Cortex of kidney (tissue), 1 donor: ENCODE measurements around the gene YWHAE.
"Not testable (repeated sequence)": the region's sequence is repeated elsewhere in the genome, so short reads cannot be mapped to it uniquely, and the experiment has no call there.

Experiments used
- DNase-seq: peaks from one replicate; lab custom pipeline; 2025; lab: John Stamatoyannopoulos, UW

YWHAE gene

DNA sequence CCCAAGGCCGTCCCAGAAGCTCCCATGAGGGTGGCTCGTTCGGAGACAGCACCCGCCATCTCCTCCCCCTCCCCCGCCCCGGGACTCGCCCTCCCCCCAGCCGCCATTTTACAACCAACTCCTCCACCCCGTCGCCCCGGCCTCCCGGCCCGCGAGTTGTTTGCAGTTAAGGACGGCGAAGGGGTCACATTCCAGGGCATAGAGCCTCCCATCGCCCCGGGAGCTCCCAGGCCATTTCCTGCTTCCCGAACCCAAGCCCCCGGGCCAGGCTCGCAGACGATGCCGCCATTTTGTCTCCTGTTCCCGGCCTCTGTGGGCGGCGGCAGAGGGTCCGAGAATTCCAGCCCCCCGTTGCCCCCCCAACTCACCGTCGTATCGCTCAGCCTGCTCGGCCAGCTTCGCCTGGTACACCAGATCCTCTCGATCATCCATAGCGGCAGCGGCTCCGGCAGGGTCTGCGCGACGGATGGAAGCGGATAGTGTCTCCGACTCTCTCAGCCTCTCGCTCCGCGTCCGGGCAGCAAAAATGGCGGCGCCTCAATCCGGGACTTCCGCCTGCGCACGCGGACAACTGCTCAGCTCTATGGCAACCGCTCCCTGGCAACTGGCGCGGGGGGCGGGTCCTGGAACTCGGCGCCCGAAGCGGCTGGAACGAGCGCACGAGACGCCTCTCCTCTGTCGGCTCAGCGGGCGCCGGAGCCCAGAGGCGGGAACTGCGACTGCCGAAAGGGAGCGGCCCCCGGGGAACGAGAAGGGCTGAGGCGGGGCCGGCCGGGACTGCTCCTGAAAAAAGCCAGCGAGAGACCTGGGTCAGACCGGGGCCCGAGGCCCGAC is at the start of gene YWHAE:
YWHAE (minus strand) TSS at position 544 of the 834 bp plus-strand sequence; CDS start at position 432, 112 bp downstream.
- DNase-seq, result peak; percentile 40

DNA sequence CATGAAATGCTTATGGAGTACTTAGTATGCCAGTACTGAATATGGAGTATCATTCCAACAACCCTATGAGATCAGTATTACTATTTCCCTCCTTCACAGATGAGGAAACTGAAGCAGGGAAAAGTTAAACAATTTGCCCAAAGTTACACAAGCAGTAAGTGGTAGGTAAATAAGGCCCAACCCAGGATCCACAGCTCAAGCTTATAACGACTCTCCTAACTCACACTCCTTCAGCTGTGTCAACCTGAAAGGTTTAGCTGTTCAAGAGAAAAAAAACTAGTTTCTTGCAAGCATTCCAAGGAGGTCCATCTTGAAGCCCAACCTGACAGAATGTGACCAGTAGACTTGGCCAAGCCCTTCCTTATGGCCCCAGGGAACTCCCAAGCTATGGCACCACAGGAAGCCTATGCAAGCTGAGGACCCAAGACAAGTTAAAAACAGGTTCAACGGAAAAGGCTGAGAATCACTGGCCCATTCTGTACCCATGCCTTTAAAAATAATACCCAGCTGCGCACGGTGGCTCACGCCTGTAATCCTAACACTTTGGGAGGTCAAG is 49.5 kb upstream of the YWHAE start:
- DNase-seq, result no peak

DNA sequence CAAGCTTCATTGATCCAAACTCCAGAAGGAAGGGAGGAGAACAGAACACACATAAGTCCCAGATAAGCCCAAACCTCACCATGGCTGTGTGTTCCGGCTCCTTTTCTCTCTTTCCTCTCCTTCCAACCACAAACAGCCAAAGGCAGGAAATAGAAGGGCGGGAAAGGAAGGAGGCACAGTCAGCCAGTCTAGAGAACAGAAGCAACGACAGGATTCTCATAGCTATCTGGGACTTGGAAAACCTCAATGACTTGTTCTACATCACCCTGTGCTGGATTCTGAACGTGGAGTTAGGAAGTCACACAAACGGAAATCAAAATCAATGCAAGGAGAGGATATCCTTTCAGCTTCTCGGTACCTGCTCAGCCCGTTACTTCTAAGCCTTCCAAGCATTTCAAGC is 47.0 kb upstream of the YWHAE start:
- DNase-seq, result no peak

DNA sequence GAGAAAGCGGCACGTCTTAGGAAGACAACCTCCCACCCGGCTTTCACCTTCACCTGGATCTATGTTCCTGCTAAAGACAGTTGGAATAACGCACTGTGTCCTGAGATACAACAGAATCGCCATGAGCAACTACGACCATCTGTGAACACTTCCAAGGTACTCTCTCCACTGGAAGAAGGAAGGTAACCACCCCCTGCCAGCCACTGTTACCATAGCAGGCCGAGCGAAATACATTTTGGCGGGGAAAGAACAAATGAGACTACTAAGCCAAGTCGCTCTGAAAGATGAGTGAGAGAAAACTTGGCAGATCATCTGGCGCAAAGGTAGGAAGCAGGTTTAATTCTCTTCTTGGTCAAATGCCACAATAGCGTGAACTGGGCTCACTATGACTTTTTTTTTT is 46.2 kb upstream of the YWHAE start:
- DNase-seq, result no peak

DNA sequence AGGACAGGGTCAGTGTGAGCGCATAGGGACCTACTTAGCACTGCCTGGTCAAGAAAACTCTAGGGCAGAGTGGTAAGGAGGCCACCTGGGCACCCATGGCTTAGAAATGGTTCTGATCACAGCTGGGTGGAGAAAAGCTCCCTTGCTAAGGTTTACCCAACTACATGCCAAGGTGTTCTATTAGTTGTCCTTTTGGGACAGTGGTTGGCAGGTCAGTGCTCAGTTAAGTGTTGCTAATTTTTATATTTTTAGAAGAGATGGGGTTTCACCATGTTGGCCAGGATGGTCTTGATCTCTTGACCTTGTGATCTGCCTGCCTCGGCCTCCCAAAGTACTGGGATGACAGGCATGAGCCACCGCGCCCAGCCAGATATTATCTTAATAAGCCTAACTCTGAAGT is 45.7 kb upstream of the YWHAE start:
- not testable (repeated sequence) for DNase-seq

DNA sequence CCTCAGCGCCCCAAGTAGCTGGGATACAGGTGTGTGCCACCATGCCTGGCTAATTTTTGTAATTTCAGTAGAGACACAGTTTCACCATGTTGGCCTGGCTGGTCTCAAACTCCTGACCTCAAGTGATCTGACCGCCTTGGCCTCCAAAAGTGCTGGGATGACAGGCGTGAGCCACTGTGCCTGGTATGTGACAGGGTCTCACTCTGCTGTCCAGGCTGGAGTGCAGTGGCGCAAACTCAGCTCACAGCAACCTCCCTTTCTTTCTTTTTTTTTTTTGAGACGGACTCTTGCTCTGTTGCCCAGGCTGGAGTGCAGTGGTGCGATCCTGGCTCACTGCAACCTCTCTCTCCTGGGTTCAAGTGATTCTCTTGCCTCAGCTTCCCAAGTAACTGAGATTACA is 42.7 kb upstream of the YWHAE start:
- not testable (repeated sequence) for DNase-seq

DNA sequence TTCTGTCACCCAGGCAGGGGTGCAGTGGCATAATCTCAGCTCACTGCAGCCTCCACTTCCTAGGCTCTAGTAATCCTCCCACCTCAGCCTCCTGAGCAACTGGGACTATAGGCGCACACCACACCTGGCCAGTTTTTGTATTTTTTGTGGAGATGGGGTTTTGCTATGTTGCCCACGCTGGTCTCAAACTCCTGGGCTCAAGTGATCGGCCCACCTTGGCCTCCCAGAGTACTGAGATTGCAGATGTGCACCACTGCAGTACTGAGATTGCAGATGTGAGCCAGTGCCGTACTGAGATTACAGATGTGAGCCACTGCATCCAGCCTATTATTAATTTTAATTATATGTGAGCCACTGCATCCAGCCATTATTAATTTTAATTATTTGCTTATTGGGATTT is 42.2 kb upstream of the YWHAE start:
- DNase-seq, result no peak

DNA sequence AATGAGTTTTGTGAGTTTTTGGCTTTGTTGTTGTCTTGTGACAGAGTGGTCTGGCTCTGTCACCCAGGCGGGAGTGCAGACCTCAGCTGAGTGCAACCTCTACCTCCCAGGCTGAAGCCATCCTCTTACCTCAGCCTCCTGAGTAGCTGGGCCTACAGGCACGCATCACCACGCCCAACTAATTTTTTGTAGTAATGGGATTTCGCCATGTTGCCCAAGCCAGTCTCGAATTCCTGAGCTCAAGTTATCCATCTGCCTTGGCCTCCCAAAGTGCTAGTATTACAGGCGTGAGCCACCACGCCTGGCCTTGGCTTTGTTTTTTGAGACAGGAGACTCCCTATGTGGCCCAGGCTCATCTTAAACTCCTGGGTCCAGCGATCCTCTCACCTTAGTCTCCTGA is 40.9 kb upstream of the YWHAE start:
- DNase-seq, result no peak

DNA sequence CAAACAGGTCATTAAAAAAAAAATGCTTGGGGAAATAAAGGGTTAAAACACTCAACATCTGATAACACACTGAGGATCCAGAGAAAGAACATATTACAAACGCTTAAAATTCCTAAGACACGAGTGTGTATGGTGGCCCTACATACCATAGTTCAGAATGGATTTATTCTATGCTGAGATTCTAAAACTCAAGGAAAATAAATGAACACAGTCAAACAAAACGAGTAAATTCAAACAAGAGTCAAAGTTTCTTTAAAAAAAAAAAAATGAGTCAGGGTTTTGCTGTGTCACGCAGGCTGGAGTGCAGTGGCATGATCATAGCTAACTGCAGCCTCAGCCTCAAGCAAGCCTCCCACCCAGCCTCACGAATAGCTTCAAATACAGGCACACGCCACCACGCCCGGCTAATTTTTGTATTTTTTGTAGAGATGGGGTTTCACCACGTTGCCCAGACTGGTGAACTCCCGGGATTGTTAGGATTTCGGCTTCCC is 38.6 kb upstream of the YWHAE start:
- no peak for DNase-seq

DNA sequence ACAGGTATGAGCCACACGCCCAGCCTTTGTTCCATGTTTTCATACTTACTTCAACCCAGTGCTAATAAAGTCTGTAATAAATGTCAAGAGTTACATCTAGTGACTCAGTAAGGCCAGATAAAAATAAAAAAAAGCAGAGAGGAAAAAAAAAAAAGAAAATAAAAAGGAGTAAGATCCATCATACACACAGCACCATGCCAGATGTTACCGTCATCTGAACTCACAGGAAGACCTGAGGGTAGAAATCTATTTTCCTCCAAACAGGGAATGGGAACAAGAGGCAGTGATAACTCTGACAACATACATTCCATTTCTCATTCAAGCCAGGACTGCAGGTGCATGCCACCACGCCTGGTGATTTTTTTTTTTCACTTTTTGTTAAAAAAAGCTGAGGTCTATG is 35.3 kb upstream of the YWHAE start:
- DNase-seq, result no peak

DNA sequence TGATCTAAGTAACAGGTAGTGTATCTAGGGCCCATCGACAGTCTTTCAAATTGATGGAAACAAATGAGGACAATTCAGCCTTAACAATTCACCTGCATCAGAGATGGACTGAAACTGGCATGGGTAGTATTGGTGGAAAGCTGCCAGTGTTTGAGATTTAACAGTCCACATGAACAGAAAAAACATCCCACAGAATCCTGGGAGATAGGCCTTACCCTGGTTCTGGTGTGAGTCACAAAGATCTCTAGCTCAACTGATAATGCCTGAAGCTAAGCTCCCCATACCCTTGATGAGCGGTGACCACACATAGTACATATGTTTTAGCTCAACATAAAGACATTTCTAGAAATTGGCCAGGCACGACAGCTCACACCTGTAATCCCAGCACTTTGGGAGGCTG is 34.1 kb upstream of the YWHAE start:
- DNase-seq, result no peak

DNA sequence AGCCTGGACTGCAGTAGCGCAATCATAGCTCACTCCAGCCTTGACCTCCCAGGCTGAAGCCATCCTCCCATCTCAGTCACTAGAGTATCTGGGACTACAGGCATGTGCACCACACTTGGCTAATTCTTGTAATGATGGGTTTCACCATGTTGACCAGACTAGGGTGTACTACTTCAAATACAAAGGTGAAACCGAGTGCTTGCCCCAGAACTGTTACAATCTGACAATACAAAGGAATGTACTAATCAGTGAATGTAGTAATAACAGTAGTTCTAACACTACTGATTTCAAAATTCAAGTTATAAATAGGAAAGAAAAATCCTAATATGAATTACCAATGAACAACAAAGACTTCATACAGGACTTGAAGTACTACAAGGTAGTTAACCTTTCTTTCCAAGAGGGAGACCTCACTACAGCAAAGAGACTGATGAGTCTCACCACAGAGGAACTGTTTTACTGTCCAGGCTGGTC is 31.6 kb upstream of the YWHAE start:
- no peak for DNase-seq

DNA sequence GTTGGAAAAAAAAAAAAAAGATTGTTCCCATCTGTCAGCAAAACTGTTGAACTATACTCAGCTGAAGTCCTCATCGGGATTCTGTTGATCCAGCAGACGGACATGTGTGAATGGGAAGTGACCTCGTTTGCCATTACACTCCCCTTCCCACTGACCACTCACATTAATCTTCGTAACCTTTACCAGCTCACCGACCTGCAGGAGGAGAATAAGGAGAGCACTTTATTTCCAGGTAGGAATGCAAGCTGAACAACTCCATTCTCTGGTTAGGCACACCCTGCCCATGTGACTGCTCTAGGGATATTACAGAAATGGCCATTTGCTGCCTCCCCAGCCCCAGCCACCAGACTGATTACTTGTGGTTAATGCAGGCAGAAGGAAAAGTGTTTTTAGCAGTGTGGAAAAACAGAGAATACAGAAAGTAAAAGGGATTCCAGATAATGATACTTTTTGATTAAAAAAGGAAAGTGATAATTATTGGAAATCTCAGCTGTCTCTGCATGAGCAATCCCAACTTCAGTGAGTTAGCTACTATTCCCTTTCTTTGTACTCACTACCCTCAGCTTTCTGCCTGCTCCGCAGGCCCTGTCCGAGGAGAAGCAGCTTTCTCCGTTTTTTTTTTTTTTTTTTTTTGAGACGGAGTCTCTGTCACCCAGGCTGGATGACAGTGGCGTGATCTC is 23.6 kb upstream of the YWHAE start:
- no peak for DNase-seq

DNA sequence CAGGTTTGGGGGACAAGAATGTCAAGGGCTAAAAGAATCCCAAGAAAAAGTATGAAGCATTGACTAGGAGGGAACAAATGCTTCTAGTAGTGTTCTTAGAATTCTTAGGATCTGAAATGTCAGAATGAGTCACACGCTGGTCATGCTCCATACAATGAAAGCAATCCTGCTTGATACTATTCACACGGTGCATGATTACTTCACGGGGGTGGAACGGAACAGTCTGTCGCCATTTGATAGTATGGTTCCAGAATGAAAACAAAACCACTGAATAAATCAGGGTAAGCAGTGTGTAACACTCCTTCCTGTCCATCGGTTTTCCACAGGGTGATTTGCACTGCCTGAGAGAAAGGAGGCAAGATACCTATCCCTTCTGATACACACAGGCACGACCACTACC is 22.9 kb upstream of the YWHAE start:
- no peak for DNase-seq

DNA sequence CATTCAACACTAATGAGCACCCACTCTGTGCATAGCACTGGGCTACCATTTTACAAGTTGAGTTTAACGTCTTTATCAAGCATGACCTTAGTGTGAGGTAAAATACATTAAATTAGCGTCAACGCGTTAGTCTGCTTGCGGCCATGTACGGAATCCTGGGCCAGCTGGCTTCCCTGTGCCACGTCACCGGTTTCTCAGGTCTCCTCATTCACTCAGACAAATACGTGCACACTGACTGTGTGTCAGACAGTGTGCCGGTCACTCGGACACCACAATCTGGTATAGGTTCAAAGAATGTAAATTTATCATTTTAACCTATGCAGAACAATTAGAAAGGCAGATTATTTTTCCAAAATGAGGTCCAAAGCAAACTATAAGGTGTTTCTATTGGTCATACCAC is 21.4 kb upstream of the YWHAE start:
- DNase-seq, result no peak

DNA sequence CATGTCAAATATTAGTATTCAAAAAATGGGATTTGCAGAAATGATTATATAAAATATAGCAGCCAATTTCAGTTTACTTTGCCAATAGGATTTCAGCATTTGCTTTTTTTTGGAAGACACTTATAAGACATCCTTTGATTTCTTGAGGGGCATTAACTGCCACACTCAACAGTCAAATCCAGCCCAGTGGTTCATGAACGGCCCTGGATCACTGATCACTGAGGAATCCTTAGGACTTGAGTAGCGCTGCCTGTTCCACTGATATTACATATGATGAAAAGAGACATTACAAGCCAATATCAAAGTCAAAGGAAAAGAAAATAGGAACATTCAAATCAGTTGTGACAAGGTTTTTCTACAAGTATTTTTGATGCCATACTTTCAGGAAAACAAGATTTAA is 21.0 kb upstream of the YWHAE start:
- no peak for DNase-seq

DNA sequence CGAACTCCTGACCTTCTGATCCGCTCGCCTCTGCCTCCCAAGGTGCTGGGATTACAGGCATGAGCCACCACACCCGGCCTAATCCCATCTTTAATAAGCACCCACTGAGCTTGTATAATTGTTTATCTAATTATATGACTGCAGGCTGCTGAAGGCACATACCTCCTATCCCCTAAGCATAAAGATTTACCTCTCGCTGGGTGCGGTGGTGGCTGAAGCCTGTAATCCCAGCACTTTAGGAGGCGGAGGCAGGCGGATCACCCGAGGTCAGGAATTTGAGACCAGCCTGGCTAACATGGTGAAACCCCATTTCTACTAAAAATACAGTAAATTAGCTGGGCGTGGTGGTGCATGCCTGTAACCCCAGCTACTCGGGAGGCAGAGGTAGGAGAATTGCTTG is 20.1 kb upstream of the YWHAE start:
- DNase-seq, result no peak

DNA sequence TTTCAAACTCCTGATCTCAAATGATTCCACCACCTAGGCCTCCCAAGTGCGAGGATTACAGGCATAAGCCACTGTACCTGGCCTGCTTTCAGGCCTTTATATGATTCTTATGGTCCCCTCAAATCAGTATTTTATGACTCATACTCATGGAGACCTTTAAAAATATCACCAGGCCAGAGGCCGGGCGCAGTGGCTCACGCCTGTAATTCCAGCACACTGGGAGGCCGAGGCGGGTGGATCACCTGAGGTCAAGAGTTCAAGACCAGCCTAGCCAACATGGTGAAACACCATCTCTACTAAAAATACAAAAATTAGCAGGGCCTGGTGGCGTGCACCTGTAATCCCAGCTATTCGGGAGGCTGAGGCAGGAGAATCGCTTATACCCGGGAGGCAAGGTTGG is 18.5 kb upstream of the YWHAE start:
- DNase-seq, result not testable (repeated sequence)

DNA sequence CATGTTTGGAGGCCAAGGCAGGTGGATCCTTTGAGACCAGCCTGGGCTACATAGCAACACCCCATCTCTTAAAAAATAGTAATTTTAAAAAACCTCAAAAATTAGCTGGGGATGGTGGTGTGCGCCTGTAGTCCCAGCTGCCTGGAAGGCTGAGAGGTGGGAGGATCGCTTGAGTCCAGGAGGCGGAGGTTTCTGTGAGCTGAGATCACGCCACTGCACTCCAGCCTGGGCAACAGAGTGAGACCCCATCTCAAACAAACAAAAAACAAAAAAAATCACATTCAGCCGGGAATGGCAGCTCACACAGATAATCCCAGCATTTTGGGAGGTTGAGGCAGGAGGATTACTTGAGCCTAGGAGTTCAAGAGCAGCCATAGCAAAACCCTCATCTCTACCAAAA is 16.4 kb upstream of the YWHAE start:
- DNase-seq, result no peak

DNA sequence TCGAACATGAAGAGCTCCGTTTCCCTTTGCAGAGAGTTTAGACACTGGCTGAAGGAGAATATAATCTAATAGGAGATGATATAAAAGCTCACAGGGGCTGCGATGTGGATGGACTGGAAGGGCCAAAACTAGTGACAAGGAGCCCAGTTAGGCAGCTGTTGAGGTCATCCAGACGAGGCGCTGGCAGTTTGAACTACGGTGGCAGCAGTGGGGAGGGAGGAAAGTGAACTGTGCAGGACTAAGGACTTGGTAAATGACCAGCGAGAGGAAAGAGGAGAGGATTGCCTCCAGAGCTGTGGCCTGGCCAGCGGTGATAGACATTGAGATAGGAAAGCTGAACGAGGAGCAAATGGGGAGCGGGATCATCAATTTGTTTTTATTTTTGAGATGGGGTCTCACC is 14.6 kb upstream of the YWHAE start:
- no peak for DNase-seq

DNA sequence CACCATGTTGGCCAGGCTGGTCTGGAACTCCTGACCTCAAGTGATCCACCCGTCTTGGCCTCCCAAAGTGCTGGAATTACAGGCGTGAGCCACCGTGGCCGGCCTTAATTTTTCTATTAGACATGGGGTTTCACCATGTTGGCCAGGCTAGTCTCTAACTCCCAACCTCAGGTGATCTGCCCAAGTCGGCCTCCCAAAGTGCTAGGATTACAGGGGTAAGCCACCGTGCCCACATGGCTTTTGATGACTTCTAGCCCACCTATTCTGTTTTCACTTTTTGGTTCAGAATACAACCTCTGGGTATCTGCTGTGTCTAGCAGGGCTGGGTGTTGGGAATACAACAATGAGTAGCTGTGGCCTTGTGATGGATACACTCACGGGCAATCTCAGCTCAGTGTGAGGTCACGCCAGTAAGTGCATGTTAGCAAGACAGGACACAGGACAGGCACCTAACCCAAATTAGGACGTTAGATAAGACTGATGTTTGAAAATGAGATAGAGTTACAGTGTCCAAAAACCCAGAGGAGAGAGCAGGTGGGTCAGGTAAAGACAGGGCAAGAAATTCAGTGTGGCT is 14.1 kb upstream of the YWHAE start:
- DNase-seq, result no peak

DNA sequence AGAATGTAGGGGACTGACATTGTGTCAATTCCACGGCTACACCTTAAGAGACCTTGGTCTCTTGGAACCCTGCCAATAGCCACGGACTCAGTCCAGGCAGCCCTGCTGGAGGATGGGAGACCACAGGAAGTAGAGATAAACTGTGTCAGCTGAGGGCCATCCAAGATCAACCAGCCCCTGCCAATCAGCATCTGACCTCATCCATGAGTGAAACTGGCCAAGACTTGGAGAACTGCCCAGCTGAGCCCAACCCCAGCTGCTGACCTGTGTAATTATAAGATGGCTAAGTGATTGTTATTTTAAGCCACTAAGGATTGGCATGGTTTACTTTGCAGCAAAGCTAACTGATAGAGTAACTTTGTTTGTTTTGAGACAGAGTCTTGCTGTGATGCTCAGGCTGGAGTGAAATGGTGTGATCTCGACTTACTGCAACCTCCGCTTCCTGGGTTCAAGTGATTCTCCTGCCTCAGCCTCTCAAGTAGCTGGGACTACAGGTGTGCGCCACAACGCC is 13.3 kb upstream of the YWHAE start:
- no peak for DNase-seq
